ENCODE results near the gene PEDS1.

Gene PEDS1

DNA sequence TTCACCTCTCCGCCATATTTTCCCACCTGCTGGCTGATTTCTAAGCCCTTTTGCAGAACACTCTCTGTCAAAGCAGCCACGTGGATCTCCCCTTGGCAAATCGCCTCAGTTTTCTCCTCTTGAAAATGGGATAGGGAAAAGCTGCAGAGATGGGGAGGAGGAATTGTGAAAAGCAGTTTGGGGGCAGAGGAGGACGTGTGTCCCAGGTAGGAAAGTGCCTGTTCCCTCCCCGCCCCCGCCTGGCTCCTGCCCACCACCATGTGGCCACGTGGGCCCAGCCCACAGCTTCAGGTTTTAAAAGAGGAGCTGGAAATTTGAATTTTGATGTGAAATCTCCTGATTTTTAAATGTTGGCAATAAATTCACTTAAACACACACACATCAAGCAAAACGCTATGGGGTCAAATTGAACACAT is 33.5 kb upstream of the PEDS1 start:
- Histone ChIP-seq H2AFZ (ENCODE audit: low read depth) (no peak overlapping the region), H3K4me2 (no peak overlapping the region), H3K4me3 (IDR thresholded peaks at IDR 0.05; ENCODE audit: insufficient read depth, low read depth, low read length) (no peak overlapping the region), H3K36me3 (ENCODE audit: insufficient read depth) (no peaks in the 10 kb centered on the region), H3K27ac (no peak overlapping the region), H4K20me1 (ENCODE audit: insufficient read depth) (no peaks in the 10 kb centered on the region), H3K79me2 (ENCODE audit: insufficient read depth, low read depth) (no peaks in the 10 kb centered on the region; the same call in 1 of the 2 replicates), H3K27me3 (ENCODE audit: insufficient read depth, low read depth) (peaks cover 24% of the 10 kb centered on the region), H3K4me1 (ENCODE audit: low read depth, poor library complexity, severe bottlenecking) (peaks cover 7% of the 10 kb centered on the region), H3K9ac (no peak overlapping the region)
- TF ChIP-seq, protein P1, sequence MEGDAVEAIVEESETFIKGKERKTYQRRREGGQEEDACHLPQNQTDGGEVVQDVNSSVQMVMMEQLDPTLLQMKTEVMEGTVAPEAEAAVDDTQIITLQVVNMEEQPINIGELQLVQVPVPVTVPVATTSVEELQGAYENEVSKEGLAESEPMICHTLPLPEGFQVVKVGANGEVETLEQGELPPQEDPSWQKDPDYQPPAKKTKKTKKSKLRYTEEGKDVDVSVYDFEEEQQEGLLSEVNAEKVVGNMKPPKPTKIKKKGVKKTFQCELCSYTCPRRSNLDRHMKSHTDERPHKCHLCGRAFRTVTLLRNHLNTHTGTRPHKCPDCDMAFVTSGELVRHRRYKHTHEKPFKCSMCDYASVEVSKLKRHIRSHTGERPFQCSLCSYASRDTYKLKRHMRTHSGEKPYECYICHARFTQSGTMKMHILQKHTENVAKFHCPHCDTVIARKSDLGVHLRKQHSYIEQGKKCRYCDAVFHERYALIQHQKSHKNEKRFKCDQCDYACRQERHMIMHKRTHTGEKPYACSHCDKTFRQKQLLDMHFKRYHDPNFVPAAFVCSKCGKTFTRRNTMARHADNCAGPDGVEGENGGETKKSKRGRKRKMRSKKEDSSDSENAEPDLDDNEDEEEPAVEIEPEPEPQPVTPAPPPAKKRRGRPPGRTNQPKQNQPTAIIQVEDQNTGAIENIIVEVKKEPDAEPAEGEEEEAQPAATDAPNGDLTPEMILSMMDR (conservative IDR thresholded peaks at IDR 0.05; ENCODE audit: low read depth, low read length) = no peak

DNA sequence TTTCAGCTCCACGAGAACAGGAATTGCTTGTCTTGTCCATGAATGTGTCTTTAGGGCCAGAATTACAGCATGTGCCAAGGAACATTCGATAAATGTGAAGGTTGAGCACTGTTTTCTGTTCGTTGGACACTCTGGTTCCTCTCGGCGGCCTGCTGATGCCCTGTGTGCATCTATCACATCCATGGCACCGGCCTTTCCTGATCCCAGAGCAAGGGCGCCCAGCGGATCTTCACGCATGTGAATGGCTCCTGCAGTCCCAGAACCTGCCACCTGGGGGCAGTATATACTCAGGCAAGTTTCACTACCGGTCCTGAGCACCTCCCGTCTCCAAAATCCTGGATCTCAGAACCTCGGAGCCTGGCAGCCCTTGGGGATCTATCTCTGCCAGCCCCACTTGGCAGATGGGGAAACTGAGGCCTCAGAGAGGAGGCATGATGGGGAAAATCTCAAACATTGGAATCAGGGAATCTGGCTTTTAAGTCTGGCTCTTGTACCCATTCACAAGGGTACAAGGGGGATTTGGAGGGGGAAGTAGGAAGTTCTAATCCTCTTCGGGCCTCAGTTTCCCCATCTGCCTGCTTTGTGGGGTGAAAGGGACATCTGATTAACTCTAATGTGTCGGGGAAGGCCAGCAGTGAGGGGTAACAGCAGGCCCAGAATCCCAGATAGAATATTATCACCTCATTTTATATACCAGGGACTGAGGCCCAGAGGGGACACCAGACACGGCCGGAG is 32.8 kb upstream of the PEDS1 start:
- Histone ChIP-seq H3K27ac (no peak overlapping the region), H2AFZ (ENCODE audit: low read depth) (peak overlapping the region; percentile 25; the same call in 1 of the 2 replicates), H3K27me3 (ENCODE audit: insufficient read depth, low read depth) (peaks cover 24% of the 10 kb centered on the region), H3K4me1 (ENCODE audit: low read depth, poor library complexity, severe bottlenecking) (peaks cover 7% of the 10 kb centered on the region), H3K4me3 (IDR thresholded peaks at IDR 0.05; ENCODE audit: insufficient read depth, low read depth, low read length) (no peak overlapping the region), H3K4me2 (no peak overlapping the region; the same call in 1 of the 2 replicates), H4K20me1 (ENCODE audit: insufficient read depth) (no peaks in the 10 kb centered on the region), H3K79me2 (ENCODE audit: insufficient read depth, low read depth) (no peaks in the 10 kb centered on the region), H3K9ac (no peak overlapping the region), H3K36me3 (ENCODE audit: insufficient read depth) (no peaks in the 10 kb centered on the region)
- TF ChIP-seq, protein P1 (conservative IDR thresholded peaks at IDR 0.05; ENCODE audit: low read depth, low read length) = peak; percentile 99

DNA sequence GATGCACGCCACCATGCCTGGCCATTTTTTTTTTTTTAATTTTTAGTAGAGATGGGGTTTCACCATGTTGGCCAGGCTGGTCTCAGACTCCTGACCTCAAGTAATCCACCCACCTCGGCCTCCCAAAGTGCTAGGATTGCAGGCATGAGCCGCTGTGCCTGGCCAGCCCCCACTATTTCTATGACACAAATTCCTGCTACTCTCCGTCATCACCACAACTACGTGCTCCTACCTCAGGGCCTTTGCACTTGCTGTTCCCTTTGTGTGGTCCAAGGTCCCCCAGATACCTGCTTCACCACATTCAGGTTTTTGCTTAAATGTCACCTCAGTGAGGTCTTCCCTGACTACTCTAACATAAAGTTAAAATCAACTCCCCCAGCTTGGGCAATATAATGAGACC is 31.9 kb upstream of the PEDS1 start:
- no peak overlapping the region for H3K4me3 ChIP-seq (IDR thresholded peaks at IDR 0.05; ENCODE audit: insufficient read depth, low read depth, low read length)
- H3K27ac ChIP-seq = no peak overlapping the region
- no peak overlapping the region for H2AFZ ChIP-seq (ENCODE audit: low read depth)

DNA sequence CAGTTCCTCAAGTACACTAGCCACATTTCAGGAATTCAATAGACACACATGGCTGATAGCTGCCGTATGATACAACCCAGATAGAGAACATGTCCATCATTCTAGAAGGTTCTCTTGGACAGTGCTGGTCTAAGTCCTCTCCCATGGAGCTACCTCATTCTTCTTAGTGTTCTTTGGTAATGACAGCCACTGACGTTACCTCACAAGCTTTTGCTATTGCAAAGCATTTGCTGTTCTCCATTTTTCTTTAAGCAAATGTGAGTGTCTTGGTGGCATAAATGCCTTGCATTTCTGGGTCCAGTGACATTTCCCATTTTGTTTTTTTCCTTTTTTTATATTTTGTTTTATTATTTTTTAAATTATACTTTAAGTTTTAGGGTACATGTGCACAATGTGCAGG is 28.8 kb upstream of the PEDS1 start:
- H3K27me3 ChIP-seq (ENCODE audit: insufficient read depth, low read depth) = peaks cover 24% of the 10 kb centered on the region
- no peak overlapping the region for H2AFZ ChIP-seq (ENCODE audit: low read depth)

More for the DNA sequence above, 31.9 kb upstream of the PEDS1 start:
- Histone ChIP-seq H3K79me2 (ENCODE audit: insufficient read depth, low read depth) (no peaks in the 10 kb centered on the region), H3K4me2 (no peak overlapping the region), H3K27me3 (ENCODE audit: insufficient read depth, low read depth) (peaks cover 24% of the 10 kb centered on the region), H3K4me1 (ENCODE audit: low read depth, poor library complexity, severe bottlenecking) (peaks cover 7% of the 10 kb centered on the region), H4K20me1 (ENCODE audit: insufficient read depth) (no peaks in the 10 kb centered on the region), H3K9ac (no peak overlapping the region), H3K36me3 (ENCODE audit: insufficient read depth) (no peaks in the 10 kb centered on the region)
- TF ChIP-seq, protein P1 (conservative IDR thresholded peaks at IDR 0.05; ENCODE audit: low read depth, low read length) = no peak

More for the DNA sequence above, 28.8 kb upstream of the PEDS1 start:
- no peaks in the 10 kb centered on the region for H3K79me2 ChIP-seq (ENCODE audit: insufficient read depth, low read depth)
- H3K4me1 ChIP-seq (ENCODE audit: low read depth, poor library complexity, severe bottlenecking) = peaks cover 3% of the 10 kb centered on the region
- H4K20me1 ChIP-seq (ENCODE audit: insufficient read depth) = no peaks in the 10 kb centered on the region
- TF ChIP-seq, protein P1 (conservative IDR thresholded peaks at IDR 0.05; ENCODE audit: low read depth, low read length) = no peak
- H3K27ac ChIP-seq = no peak overlapping the region
- no peak overlapping the region for H3K9ac ChIP-seq
- no peak overlapping the region for H3K4me3 ChIP-seq (IDR thresholded peaks at IDR 0.05; ENCODE audit: insufficient read depth, low read depth, low read length)
- H3K4me2 ChIP-seq = no peak overlapping the region
- H3K36me3 ChIP-seq (ENCODE audit: insufficient read depth) = no peaks in the 10 kb centered on the region
